H1 (cell line): ENCODE results near the gene SH3D19. TPM values are rescaled to one million over a fixed set of nuclear protein-coding genes. Genes with fewer than 3 reads are reported as not detected.

ENCODE experiments used
- CTCF ChIA-PET: fragments of 300-600 bp; sonication (Branson Sonifier 250); formaldehyde crosslinking; loops from one replicate; lab custom pipeline; 2021; ENCODE audit not compliant: partially characterized antibody; lab: Charles Lee
- POLR2A ChIA-PET: fragments of 300-600 bp; sonication (Branson Sonifier 250); formaldehyde crosslinking; loops from one replicate; lab custom pipeline; 2021; ENCODE audit warnings: inconsistent platforms; ENCODE audit not compliant: partially characterized antibody; lab: Charles Lee
- DNase-seq, 2 experiments: peaks; one replicate each; pipeline versions ENCODE4 v3.0.0 to v3.0.0-alpha.2; 2010 to 2022; ENCODE audit warnings: low spot score in 2 of 2, low read depth in 1 of 2, mixed read lengths in 1 of 2
- FAIRE-seq: peaks from 2 replicates; lab custom pipeline; 2011; peaks lifted over from hg19 to GRCh38; lab: Jason Lieb, UNC
- H2AFZ ChIP-seq: 2 replicates; pipeline ENCODE4 v1.8.1; 2012; ENCODE audit warnings: low read length, inconsistent platforms
- H2AK5ac ChIP-seq: 2 replicates; pipeline ENCODE4 v1.6.1; 2013; ENCODE audit warnings: low read depth, low read length
- H2BK120ac ChIP-seq: replicated peaks from 2 replicates; pipeline ENCODE3; 2013; ENCODE audit warnings: low read depth, low read length, inconsistent platforms
- H2BK12ac ChIP-seq: 2 replicates; pipeline ENCODE4 v1.6.1; 2013; ENCODE audit warnings: low read depth, low read length
- H2BK15ac ChIP-seq: 2 replicates; pipeline ENCODE4 v1.6.1; 2013; ENCODE audit warnings: low read length
- H2BK20ac ChIP-seq: 2 replicates; pipeline ENCODE4 v1.6.1; 2013; ENCODE audit warnings: low read length
- H2BK5ac ChIP-seq: 2 replicates; pipeline ENCODE4 v1.6.1; 2013; ENCODE audit warnings: low read depth, low read length
- H3K14ac ChIP-seq: 2 replicates; pipeline ENCODE4 v1.6.1; 2013; ENCODE audit warnings: inconsistent platforms; ENCODE audit not compliant: insufficient read length
- H3K18ac ChIP-seq: 2 replicates; pipeline ENCODE4 v1.6.1; 2013; ENCODE audit warnings: low read length; ENCODE audit errors: extremely low read depth
- H3K23ac ChIP-seq: 2 replicates; pipeline ENCODE4 v1.6.1; 2013; ENCODE audit warnings: inconsistent platforms; ENCODE audit not compliant: insufficient read length
- H3K23me2 ChIP-seq: 2 replicates; pipeline ENCODE4 v1.6.1; 2013; ENCODE audit warnings: low read depth, low read length
- H3K27ac ChIP-seq: 2 replicates; pipeline ENCODE4 v1.6.1; 2011; ENCODE audit warnings: low read depth, low read length, inconsistent platforms
- H3K27me3 ChIP-seq, 4 experiments: replicated peaks in 1 of 4; 1 replicate in 1 of 4; 2 replicates in 3 of 4; pipeline versions ENCODE4 v1.6.1 to v1.8.1; 2011 to 2013; ENCODE audit warnings: low read length in 3 of 4, mild to moderate bottlenecking in 3 of 4, inconsistent platforms in 2 of 4, mixed read lengths in 2 of 4, moderate library complexity in 1 of 4; ENCODE audit not compliant: control insufficient read depth in 3 of 4, insufficient read depth in 3 of 4; ENCODE audit errors: extremely low read depth in 1 of 4
- H3K36me3 ChIP-seq, 4 experiments: 2 replicates each; pipeline versions ENCODE4 v1.6.1 to v1.8.1; 2011 to 2013; ENCODE audit warnings: mild to moderate bottlenecking in 4 of 4, low read length in 3 of 4, moderate library complexity in 2 of 4, control low read depth in 1 of 4, inconsistent platforms in 1 of 4; ENCODE audit not compliant: insufficient read depth in 4 of 4, control insufficient read depth in 2 of 4
- H3K4ac ChIP-seq: replicated peaks from 2 replicates; pipeline ENCODE3; 2013; ENCODE audit warnings: low read length, low read depth, mixed read lengths, inconsistent platforms; ENCODE audit not compliant: insufficient read length
- H3K4me1 ChIP-seq, 4 experiments: replicated peaks in 1 of 4; 1 replicate in 1 of 4; 2 replicates in 3 of 4; pipeline versions ENCODE4 v1.6.1 to v1.8.1; 2011 to 2013; ENCODE audit warnings: low read length in 3 of 4, inconsistent platforms in 2 of 4, mixed read lengths in 1 of 4; ENCODE audit not compliant: insufficient read depth in 4 of 4, control insufficient read depth in 3 of 4
- H3K4me2 ChIP-seq, 2 experiments: 2 replicates each; pipeline versions ENCODE4 v1.6.1 to v1.8.1; 2011 to 2013; ENCODE audit warnings: low read depth in 2 of 2, low read length in 2 of 2, control low read depth in 1 of 2, inconsistent platforms in 1 of 2, mild to moderate bottlenecking in 1 of 2; ENCODE audit not compliant: insufficient read depth in 1 of 2
- H3K4me3 ChIP-seq, 4 experiments: fragments of 200-600, 300-600 bp in 1 of 4; sonication (generic), shearing (Covaris generic), sonication (Bioruptor Twin) in 1 of 4; 2 replicates each; pipeline versions ENCODE4 v1.5.1 to v1.8.1; 2011 to 2016; ENCODE audit warnings: low read length in 4 of 4, low read depth in 3 of 4, control low read depth in 2 of 4, inconsistent platforms in 2 of 4, mild to moderate bottlenecking in 2 of 4, mixed read lengths in 1 of 4, moderate library complexity in 1 of 4; ENCODE audit not compliant: insufficient read depth in 2 of 4; ENCODE audit errors: extremely low read depth in 1 of 4
- H3K56ac ChIP-seq: replicated peaks from 2 replicates; pipeline ENCODE3; 2013; ENCODE audit warnings: low read depth, mild to moderate bottlenecking, mixed read lengths, low read length, inconsistent platforms; ENCODE audit not compliant: insufficient read length
- H3K79me1 ChIP-seq: 2 replicates; pipeline ENCODE4 v1.6.1; 2013; ENCODE audit warnings: low read depth, low read length, control low read depth
- H3K79me2 ChIP-seq, 2 experiments: 2 replicates each; pipeline versions ENCODE4 v1.6.1 to v1.8.1; 2012 to 2013; ENCODE audit warnings: low read length in 2 of 2, mild to moderate bottlenecking in 2 of 2, inconsistent platforms in 1 of 2; ENCODE audit not compliant: insufficient read depth in 2 of 2, control insufficient read depth in 1 of 2
- H3K9ac ChIP-seq, 4 experiments: replicated peaks in 1 of 4; 1 replicate in 1 of 4; 2 replicates in 3 of 4; pipeline versions ENCODE4 v1.6.1 to v1.8.1; 2011 to 2013; ENCODE audit warnings: low read depth in 3 of 4, low read length in 3 of 4, control low read depth in 2 of 4, mild to moderate bottlenecking in 2 of 4, moderate library complexity in 2 of 4, inconsistent platforms in 1 of 4; ENCODE audit errors: extremely low read depth in 1 of 4
- H3K9me3 ChIP-seq, 2 experiments: 2 replicates each; pipeline versions ENCODE4 v1.6.1 to v1.8.1; 2012 to 2013; ENCODE audit warnings: mild to moderate bottlenecking in 2 of 2, moderate library complexity in 2 of 2, control low read depth in 1 of 2, inconsistent platforms in 1 of 2, low read depth in 1 of 2, low read length in 1 of 2, mixed read lengths in 1 of 2; ENCODE audit not compliant: insufficient read depth in 2 of 2
- H4K20me1 ChIP-seq, 2 experiments: replicated peaks in 1 of 2; 2 replicates each; pipeline versions ENCODE3 to v1.8.1; 2011 to 2013; ENCODE audit warnings: inconsistent platforms in 2 of 2, low read length in 2 of 2, mild to moderate bottlenecking in 1 of 2; ENCODE audit not compliant: insufficient read depth in 2 of 2, control insufficient read depth in 1 of 2
- H4K5ac ChIP-seq: 2 replicates; pipeline ENCODE4 v1.6.1; 2013; ENCODE audit warnings: low read length, low read depth, mixed read lengths, inconsistent platforms; ENCODE audit not compliant: insufficient read length
- H4K8ac ChIP-seq: 2 replicates; pipeline ENCODE4 v1.8.0; 2013; ENCODE audit warnings: mild to moderate bottlenecking, moderate library complexity, low read length, inconsistent platforms; ENCODE audit not compliant: insufficient read depth; ENCODE audit errors: extremely low read depth
- H4K91ac ChIP-seq: replicated peaks from 2 replicates; pipeline ENCODE3; 2013; ENCODE audit warnings: low read length, mixed read lengths, inconsistent platforms; ENCODE audit not compliant: insufficient read length
- CHD1 ChIP-seq: IDR thresholded peaks from 2 replicates; pipeline ENCODE4 v1.6.1; 2012; ENCODE audit warnings: low read depth, low read length, improper control_type of control experiment
- CTCF ChIP-seq, 3 experiments: IDR thresholded peaks; 1 replicate in 2 of 3; 2 replicates in 1 of 3; pipeline versions ENCODE4 v1.5.1 to v1.6.1; 2011; ENCODE audit warnings: low read length in 3 of 3, mild to moderate bottlenecking in 3 of 3, inconsistent platforms in 2 of 3, low read depth in 1 of 3, moderate library complexity in 1 of 3; ENCODE audit not compliant: insufficient read depth in 1 of 3; ENCODE audit errors: control extremely low read depth in 1 of 3
- HDAC6 ChIP-seq: IDR thresholded peaks from one replicate; pipeline ENCODE4 v1.7.1; 2012; ENCODE audit warnings: low read depth, mild to moderate bottlenecking, inconsistent platforms, low read length, moderate library complexity
- RBBP5 ChIP-seq: IDR thresholded peaks from 2 replicates; pipeline ENCODE4 v1.7.1; 2012; ENCODE audit warnings: low read depth, mild to moderate bottlenecking, inconsistent platforms, low read length, moderate library complexity, borderline replicate concordance
- SIN3A ChIP-seq, 2 experiments: IDR thresholded peaks in 1 of 2; conservative IDR thresholded peaks in 1 of 2; 2 replicates each; pipeline ENCODE4 v1.6.1; 2011 to 2012; ENCODE audit warnings: low read length in 2 of 2, improper control_type of control experiment in 1 of 2, low read depth in 1 of 2, mild to moderate bottlenecking in 1 of 2
- WGBS, 2 experiments: shearing (Covaris generic) in 1 of 2; methylation state at CpG; one replicate each; pipeline versions ENCODE4 v1.1.6 to v1.1.7; 2013 to 2015; ENCODE audit warnings: low lambda C conversion rate in 2 of 2, mixed read lengths in 2 of 2, inconsistent platforms in 1 of 2, low coverage in 1 of 2, missing lambda C conversion rate in 1 of 2; ENCODE audit not compliant: insufficient replicate concordance in 2 of 2, insufficient coverage in 1 of 2, insufficient read length in 1 of 2; ENCODE audit errors: extremely low coverage in 1 of 2, missing lambda C conversion rate in 1 of 2; 5-methylcytosine and 5-hydroxymethylcytosine counted together
- polyA plus RNA-seq, 7 experiments: library from polyadenylated mRNA; depleted of rRNA in 3 of 7; stranded (reverse) in 5 of 7; unstranded in 2 of 7; fragments of >200 nt in 5 of 7; fragments of 200-250 nt in 2 of 7; gene quantifications; 1 replicate in 5 of 7; 2 replicates in 1 of 7; 4 replicates in 1 of 7; pipeline versions ENCODE4 v1.2.1 to v1.2.3, GENCODE V29; 2011 to 2013; ENCODE audit warnings: missing spikeins in 2 of 7, mixed read lengths in 2 of 7
- total RNA-seq: library from RNA; stranded (reverse); fragmentation: NEBNext Ultra II Directional; extraction: Animal tissue kit (Norgen Biotek cat#: 25700); gene quantifications from 2 replicates; pipeline ENCODE4 v1.2.1, GENCODE V29; 2021

The SH3D19 gene
- total and polyA plus RNA-seq, 2 of the 8 experiments (the other 6 are each of a cell fraction or from before 2014, with no cell fraction given): 11.7 to 51.3 TPM

- ChIA-PET POLR2A (interaction anchor here (0.6 to 9.1 kb wide), 29 partner anchors 10 to 838 kb away, joined by 3 to 145 read pairs (median 5); partner anchors contain the start of genes LRBA and SH3D19), CTCF (interaction anchor here (0.6 to 1.8 kb wide), 9 partner anchors 10 to 88 kb away, joined by 3 to 9 read pairs (median 4); no protein-coding TSS in a partner anchor)
- Histone ChIP-seq H2BK12ac (peak within 1 kb of the TSS; percentile 93), H3K23ac (peak within 1 kb of the TSS; percentile 54), H2AK5ac (peak within 1 kb of the TSS; percentile 88), H3K9me3 (no peaks in the 10 kb centered on the region), H3K4me2 (peak within 1 kb of the TSS; percentile 78 to 79), H3K56ac (peak within 1 kb of the TSS; percentile 17), H3K23me2 (peaks cover 6% of the 10 kb centered on the region), H3K14ac (peak within 1 kb of the TSS; percentile 12), H3K79me2 (peaks cover 15 to 36% of the 10 kb centered on the region in 2 experiments), H2AFZ (peak within 1 kb of the TSS; percentile 98), H3K27ac (peak within 1 kb of the TSS; percentile 95), H4K91ac (peak within 1 kb of the TSS; percentile 95), H3K4me3 (peak within 1 kb of the TSS; percentile 77 to 100 (median 94)), H3K36me3 (peaks cover 23 to 44% (median 36%) of the 10 kb centered on the region in 4 experiments), H3K9ac (peak within 1 kb of the TSS; percentile 98 to 100 (median 98)), H2BK5ac (peak within 1 kb of the TSS; percentile 95), H3K27me3 (no peaks in the 10 kb centered on the region), H4K5ac (peak within 1 kb of the TSS; percentile 90), H2BK15ac (no peak within 1 kb of the TSS), H2BK20ac (no peak within 1 kb of the TSS; the same call in 1 of the 2 replicates), H2BK120ac (no peak within 1 kb of the TSS), H3K79me1 (no peaks in the 10 kb centered on the region), H4K20me1 (peaks cover 12 to 15% of the 10 kb centered on the region in 2 experiments), H3K18ac (peak within 1 kb of the TSS; percentile 100), H3K4ac (peak within 1 kb of the TSS; percentile 99), H3K4me1 (peaks cover 0 to 1% (median 0%) of the 10 kb centered on the region in 4 experiments; a peak in 1 of 7 replicates), H4K8ac (peak within 1 kb of the TSS; percentile 99; the same call in 1 of the 2 replicates)
- DNase-seq: peak; percentile 96 to 100
- FAIRE-seq: peak; percentile 78
- 2% methylated on average over 69 of the region's 69 CpGs; no CpG with 5 or more reads in 1 of the 2 experiments for whole genome bisulfite sequencing, 2 experiments
- TF ChIP-seq RBBP5 (peak; percentile 12; the same call in 1 of the 2 replicates), CTCF (IDR thresholded peaks at IDR 0.05; ENCODE audit: control extremely low read depth in 1 of 3, insufficient read depth in 1 of 3, low read depth in 1 of 3, low read length in 3 of 3) (peak; percentile 84 to 96 (median 84)), CHD1 (no peak), SIN3A (conservative IDR thresholded peaks at IDR 0.05 in 1 of 2, IDR thresholded peaks at IDR 0.05 in 1 of 2; ENCODE audit: low read depth in 1 of 2, low read length in 2 of 2) (peak in 1 of 2 experiments; percentile 67; a peak in 1 of 4 replicates), HDAC6 (no peak)
Measured at GRCh38 chr4:151099229-151099975, 226.0 kb downstream of the SH3D19 start, which contains the start of gene RPS3A. Gene RPS3A (plus strand): TSS chr4:151099628. CDS start chr4:151099653, 25 bp downstream.
